Stimulated activated CD4-positive, alpha-beta T cell treated with anti-CD3 and anti-CD28 coated beads, Interleukin-2, amount 100 ng/mL, for 48 hours (primary cell): ENCODE data around the gene SHKBP1.
"Not testable (repeated sequence)": the region's sequence is repeated elsewhere in the genome, so short reads cannot be mapped to it uniquely, and the experiment has no call there.

Experiments
- DNase-seq, 2 donors: peaks; one replicate each; pipeline ENCODE4 v3.0.0-alpha.2; 2020

Gene SHKBP1

DNA sequence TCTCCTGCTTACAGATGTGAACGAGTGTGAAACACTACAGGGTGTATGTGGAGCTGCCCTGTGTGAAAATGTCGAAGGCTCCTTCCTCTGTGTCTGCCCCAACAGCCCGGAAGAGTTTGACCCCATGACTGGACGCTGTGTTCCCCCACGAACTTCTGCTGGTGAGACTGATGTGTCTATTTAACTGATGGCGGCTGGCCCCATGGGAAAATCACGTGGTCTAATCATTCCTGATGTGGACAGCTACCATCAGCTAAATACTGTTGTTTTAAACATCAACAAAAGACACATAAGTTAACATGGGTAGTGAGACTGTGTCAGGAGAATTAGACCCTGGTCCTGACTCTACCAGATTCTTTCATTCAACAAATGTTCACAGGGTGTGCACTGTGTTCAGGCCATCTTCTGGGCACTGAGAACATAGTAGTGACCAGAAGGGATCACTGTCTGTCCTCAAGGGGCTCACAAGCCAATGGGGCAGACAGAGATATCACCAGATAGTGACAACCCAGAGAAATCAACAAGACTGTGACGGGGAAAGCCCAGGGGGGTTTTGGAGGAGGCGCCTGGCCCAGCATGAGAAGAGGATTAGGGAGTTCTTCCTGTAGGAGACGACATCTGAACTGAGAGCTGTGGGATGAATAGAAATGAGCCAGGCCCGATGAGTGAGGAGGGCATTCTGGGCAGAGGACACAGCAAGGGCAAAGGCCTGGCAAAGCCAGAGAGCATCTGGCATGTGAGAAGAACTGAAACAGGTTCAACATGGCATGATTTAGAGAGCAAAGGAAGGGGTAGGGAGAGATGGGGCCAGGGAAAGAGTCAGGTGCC, 42.9 kb downstream of the SHKBP1 start:
- DNase-seq: no peak

DNA sequence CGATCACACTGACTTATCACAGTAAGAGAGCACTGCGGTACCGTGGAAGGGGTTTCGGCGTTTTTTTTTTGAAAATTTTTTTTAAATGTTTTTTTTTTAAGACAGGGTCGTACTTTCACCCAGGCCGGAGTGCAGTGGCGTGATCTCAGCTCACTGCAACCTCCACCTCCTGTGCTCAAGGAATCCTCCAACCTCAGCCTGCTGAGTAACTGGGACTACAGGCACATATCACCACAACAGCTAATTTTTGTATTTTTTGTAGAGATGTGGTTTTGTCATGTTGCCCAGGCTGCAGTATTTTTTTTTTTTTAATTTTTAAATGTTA, 43.5 kb downstream of the SHKBP1 start:
- no peak for DNase-seq

DNA sequence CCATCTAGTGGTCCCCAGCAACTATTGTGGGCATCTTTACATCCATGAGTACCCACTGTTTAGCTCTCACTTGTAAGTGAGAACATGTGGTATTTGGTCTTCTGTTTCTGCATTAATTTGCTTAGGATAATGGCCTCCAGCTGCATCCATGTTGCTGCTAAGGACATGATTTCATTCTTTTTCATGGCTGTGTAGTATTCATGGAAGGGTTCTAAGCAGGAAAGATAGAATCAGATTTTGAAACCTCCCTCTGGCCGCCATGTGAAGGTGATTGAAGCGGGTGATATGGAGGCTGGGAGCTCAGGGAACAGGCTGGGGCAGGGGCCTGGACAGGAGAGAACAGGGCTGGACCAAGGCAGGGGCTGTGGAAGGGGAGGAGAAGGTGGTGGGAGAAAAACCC, 44.6 kb downstream of the SHKBP1 start:
- DNase-seq: no peak

DNA sequence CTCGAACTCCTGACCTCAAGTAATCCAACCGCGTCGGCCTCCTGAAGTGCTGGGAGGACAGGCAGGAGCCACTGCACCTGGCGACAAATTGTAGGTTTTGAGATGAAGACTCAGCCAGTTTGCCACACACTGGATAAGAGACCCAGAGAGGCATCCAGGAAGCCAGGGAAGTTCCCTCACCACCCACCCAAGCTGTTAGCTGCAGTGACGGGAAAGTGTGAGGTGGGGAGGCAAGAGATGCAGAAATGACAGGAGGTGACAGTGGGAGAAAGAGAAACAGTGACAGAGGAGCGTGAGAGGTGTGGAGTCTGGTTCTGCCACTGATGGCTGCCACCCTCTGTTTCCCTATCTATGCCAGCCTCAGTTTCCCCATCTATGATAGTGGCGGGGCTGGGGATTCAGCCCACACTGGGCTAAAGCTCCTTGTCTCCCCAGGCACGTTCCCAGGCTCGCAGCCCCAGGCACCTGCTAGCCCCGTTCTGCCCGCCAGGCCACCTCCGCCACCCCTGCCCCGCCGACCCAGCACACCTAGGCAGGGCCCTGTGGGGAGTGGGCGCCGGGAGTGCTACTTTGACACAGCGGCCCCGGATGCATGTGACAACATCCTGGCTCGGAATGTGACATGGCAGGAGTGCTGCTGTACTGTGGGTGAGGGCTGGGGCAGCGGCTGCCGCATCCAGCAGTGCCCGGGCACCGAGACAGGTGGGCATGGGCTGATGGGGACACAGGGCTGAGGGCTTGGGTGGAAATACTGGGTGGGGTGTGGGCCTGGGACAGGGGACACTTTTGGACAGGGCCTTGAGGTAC, 45.5 kb downstream of the SHKBP1 start:
- no peak for DNase-seq

DNA sequence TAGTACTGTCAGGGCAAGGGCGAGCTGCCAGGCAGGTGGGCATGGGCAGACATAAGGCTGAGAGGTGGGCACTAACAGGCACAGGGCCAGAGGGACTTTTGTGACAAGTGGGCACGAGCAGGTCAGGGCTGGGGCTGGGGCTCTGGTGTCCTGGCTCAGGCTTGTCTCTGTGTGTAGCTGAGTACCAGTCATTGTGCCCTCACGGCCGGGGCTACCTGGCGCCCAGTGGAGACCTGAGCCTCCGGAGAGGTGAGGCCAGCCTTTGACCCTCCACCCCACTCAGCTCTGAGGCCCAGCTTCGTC, 46.1 kb downstream of the SHKBP1 start:
- DNase-seq: no peak

DNA sequence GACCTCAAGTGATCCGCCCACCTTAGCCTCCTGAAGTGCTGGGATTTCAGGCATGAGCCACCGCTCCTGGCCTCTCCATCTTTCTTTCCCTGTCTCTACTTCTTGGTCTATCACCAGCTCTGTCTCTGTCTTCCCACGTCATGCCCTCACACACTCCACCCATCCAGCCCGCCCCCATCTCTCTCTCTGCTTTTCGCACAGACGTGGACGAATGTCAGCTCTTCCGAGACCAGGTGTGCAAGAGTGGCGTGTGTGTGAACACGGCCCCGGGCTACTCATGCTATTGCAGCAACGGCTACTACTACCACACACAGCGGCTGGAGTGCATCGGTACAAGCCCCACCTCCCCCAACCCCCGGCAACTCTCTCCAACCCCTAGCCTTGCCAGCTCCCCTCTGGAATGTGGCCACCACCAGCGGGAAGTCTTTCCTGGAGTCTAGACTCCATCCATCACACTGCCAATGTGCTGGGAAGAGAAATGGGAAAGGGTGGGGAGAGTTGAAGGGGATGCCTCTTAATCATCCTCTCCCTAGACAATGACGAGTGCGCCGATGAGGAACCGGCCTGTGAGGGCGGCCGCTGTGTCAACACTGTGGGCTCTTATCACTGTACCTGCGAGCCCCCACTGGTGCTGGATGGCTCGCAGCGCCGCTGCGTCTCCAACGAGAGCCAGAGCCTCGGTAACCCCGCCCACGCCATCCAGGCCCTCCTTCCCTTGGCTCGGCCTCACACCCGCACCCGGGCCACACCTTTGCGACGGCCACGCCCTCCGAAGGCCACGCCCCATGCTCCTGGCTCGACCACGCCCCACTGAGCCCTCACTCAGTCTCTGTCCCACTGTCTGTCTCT, 47.0 kb downstream of the SHKBP1 start:
- no peak for DNase-seq

DNA sequence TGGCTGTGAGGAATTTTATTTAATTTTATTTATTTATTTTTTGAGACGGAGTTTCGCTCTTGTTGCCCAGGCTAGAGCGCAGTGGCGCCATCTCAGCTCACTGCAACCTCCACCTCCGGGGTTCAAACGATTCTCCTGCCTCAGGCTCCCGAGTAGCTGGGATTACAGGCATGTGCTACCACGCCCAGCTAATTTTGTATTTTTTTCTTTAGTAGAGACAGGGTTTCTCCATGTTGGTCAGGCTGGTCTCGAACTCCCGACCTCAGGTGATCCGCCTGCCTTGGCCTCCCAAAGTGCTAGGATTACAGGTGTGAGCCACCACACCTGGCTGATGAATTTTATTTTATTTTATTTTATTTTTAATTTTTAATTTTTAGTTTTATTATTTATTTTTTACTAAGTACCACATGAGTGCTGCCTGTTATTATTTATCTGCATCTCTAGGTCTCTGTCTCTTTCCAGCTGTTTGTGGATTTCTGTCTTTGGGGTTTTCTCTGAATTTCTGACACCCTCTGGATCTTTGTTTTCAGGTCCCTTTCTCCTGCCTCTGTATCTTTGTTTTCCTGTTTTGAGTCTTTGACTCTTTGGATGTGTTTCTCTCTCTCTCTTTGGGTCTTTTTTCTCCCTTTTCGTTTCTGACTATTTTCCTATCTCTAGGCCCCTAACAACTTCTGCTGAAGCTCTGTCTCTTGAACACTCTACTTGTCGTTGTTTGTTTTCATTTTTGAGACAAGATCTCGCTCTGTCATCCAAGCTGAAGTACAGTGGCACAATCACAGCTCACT, 47.9 kb downstream of the SHKBP1 start:
- not testable (repeated sequence) for DNase-seq

DNA sequence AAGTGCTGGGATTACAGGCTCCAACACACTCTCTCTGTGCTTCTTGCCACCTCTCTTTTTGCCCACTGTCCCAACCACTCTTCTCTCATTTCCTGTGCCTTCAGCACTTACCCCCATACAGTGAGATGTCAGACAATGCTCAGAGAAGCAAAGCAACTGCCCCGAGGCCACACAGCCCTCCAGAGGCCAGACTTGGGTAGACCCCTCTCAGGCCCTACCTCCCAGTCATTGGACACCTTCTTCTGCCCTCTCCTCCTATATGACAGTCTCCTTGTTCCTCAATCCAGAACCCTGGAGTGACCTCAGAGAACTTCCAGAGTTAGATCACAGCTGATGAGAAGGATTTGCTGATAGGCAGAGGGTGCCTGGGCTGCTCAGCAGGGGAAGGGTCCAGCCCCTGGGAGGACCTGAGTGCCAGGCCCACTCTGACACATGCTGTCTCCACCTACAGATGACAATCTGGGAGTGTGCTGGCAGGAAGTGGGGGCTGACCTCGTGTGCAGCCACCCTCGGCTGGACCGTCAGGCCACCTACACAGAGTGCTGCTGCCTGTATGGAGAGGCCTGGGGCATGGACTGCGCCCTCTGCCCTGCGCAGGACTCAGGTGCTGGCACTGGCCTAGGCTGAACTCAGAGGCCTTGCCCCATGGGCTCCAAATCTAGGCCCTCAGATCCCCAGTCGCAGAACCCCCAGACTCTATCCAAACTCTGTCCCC, 48.9 kb downstream of the SHKBP1 start:
- DNase-seq: no peak

DNA sequence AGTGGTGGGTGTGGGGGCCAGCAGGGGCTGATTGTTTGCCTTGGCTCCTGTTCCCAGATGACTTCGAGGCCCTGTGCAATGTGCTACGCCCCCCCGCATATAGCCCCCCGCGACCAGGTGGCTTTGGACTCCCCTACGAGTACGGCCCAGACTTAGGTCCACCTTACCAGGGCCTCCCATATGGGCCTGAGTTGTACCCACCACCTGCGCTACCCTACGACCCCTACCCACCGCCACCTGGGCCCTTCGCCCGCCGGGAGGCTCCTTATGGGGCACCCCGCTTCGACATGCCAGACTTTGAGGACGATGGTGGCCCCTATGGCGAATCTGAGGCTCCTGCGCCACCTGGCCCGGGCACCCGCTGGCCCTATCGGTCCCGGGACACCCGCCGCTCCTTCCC, 50.2 kb downstream of the SHKBP1 start:
- no peak for DNase-seq

DNA sequence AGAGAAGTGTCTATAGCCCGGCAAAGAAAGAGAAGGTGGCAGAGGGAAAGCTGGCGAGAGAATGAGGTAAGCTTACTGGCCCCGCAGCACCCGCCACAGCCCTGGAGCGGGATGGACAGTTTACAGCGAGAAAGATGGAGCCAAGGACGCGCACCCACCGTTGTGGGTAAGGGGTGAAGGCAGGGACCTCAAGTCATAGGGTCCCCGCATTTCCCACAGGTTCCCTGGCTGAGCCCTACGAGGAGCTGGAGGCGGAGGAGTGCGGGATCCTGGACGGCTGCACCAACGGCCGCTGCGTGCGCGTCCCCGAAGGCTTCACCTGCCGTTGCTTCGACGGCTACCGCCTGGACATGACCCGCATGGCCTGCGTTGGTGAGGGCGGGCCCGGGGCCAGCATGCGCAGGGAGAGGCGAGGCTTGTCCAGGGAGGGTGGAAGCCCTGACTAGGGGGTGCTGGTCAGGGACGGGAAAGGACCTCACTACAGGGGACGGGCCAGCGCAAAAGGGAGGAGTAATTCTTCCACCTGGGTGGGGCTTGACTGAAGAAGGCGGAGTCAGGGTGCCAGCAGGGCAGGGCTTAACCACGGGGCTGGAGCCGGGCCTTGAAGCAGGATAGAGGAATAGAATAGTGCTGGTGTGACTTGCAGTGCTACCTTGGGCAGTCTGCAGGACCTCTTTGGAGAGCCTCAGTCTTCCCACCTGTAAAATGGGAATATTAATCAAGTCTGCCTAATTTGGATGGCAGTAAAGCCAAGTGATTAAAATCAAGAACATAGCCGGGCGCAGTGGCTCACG, 51.0 kb downstream of the SHKBP1 start:
- no peak for DNase-seq

DNA sequence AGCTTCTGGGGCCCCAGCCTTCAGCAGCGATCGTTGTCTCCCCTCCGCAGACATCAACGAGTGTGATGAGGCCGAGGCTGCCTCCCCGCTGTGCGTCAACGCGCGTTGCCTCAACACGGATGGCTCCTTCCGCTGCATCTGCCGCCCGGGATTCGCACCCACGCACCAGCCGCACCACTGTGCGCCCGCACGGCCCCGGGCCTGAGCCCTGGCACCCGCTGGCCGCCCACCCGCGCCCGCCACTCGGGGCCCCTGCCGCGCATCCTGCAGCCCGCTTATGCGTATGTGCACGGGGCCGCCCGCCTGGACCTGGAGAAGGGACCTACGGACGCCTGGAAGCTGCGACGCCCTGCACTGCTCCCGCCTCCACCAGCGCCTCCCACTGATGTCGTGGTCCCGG, 52.7 kb downstream of the SHKBP1 start:
- no peak for DNase-seq

DNA sequence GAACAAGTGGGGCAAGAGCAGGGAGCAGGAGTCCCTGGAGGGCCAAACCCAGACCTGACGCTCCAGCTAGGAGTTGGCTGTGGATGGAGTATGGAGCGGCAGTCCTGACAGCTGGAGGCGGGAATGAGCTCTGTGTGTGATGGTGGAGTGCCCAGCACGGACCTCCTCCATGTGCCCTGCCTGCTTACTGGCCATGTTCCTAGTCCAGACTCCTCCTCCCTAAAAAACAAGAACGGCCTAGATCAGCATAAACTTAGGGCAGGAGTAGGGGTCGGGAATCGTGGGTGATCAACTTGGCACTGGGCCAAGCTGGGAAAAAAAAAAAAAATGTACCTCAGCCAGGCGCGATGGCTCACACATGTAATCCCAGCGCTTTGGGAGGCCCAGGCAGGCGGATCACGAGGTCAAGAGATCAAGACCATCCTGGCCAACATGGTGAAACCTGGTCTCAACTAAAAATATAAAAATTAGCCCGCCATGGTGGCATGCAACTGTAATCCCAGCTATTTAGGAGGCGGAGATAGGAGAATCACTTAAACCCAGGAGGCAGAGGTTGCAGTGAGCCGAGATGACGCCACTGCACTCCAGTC, 54.0 kb downstream of the SHKBP1 start:
- DNase-seq: no peak

DNA sequence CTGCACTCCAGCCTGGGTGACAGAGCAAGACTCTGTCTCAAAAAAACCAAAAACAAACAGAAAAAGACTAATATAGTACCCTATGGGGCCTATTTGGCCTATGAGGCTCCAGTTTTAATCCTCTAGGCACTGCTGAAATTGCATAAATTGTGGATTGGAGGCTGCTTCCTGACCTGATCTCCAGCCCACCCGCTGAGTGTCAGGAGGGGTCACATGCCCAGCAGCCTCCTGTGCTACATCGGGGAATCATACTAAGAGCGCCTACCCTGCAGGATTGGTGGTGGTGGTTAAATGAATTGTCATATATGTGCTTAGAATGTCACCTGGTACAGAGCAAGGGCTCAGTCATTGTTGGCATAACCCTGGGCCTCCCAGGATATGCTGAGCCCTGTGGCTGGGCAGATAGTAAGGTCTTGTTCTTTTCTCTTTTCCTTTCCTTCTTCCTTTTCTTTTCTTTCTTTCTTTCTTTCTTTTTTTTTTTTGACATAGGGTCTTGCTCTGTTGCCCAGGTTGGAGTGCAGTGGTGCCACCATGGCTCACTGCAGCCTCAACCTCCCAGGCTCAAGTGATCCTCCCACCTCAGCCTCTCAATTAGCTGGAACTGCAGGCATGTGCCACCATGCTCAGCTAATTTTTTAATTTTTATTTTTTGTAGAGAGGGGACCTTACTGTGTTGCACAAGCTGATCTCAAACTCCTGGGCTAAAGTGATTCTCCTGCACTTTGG, 55.8 kb downstream of the SHKBP1 start:
- no peak for DNase-seq

DNA sequence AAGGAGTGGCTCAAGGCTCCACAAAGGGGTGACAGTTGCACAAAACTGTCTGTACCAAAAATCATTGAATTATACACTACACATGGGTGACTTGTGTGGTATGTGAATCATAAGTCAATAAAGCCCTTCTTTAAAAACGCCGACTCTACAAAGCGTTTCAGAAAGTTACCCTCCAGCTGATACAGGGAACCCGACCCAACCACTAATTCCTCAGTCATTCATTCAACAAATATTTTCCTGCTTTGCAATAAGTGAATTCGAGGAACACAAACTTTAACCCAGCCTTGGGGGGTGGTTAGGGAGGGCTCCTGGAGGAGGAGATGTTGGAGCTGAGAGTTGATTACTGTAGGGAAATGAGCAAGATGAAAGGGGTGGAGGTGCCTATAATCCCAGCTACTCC, 56.5 kb downstream of the SHKBP1 start:
- no peak for DNase-seq

DNA sequence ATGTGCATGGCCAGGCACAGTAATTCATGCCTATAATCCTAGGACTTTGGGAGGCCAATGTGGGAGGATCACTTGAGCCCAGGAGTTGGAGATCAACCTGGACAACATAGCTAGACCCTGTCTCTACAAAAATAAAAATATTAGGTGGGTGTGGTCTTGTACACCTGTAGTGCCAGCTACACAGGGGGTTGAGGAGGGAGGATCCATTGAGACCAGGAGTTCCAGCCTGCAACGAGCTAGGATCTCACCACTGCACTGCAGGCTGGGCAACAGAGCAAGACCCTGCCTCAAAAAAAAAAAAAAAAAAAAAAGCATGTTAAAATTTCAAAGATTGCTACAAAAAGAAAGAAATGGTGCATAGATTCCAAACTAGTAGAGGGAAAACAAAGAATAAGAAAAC, 61.7 kb downstream of the SHKBP1 start:
- no peak for DNase-seq

DNA sequence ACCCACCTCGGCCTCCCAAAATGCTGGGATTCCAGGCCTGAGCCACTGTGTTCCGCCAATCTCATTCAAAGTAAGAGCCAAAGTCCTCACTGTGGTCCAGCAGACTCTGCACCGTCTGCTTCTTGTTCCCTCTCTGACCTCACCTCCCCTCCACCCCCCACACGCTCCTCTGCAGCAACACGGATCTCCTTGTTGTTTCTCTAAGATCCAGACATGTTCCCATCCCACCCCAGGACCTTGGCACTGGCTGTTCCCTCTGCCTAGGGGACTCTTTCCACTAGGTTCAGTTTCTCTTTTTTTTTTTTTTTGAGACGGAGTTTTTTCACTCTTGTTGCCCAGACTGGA, 62.9 kb downstream of the SHKBP1 start:
- DNase-seq: no peak

DNA sequence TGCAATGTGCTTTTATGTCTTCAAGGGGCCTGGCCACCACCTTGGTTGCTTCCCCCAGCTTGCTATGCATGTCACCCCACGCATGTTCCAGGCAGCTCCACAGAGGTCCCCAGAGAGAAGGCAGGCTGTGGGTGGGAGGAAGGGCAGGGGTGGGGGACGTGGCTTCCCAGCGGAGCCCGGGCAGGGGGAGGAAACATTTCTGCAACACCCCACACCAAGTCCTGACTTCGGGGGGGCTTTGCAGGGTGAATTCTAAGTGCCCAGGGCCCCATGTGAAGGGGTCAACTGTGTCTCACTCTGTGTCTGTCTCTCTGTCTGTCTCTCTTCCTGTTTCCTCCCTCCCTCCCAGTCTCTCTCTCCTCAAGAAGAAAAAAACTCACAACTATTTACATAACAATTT, 64.1 kb downstream of the SHKBP1 start:
- DNase-seq: no peak
